Fibroblast of the aortic adventitia (primary cell): Measurements from ENCODE around the gene DOCK3. TPM values are rescaled to one million over a fixed set of nuclear protein-coding genes. Genes with fewer than 3 reads are reported as not detected.

Experiments used
- DNase-seq: peaks from one replicate; pipeline ENCODE4 v3.0.0-alpha.2; 2010; ENCODE audit warnings: low read depth
- H3K4me3 ChIP-seq: 2 replicates; pipeline ENCODE4 v1.5.1; 2011; ENCODE audit warnings: low read depth, mild to moderate bottlenecking, control low read depth, low read length, moderate library complexity
- CTCF ChIP-seq: IDR thresholded peaks from 2 replicates; pipeline ENCODE4 v1.5.1; 2011; ENCODE audit warnings: mild to moderate bottlenecking, low read length, control low read depth, inconsistent platforms; ENCODE audit not compliant: insufficient read depth
- total RNA-seq: library from RNA; depleted of rRNA; stranded (reverse); fragments of >200 nt; gene quantifications from 2 replicates; pipeline ENCODE4 v1.2.3, GENCODE V29; 2012; ENCODE audit warnings: low replicate concordance

The DOCK3 gene
- total RNA-seq, 1 donor: 0.36 TPM

- TF ChIP-seq CTCF: no peak
- no peak for DNase-seq
- no peak overlapping the region for H3K4me3 ChIP-seq
Observed at GRCh38 chr3:51394541-51394940, 719.8 kb downstream of the DOCK3 start.

- DNase-seq: no peak
- H3K4me3 ChIP-seq: no peak overlapping the region
- TF ChIP-seq CTCF: no peak
Observed at GRCh38 chr3:51395493-51396213, 720.9 kb downstream of the DOCK3 start.

- H3K4me3 ChIP-seq: no peak overlapping the region
- TF ChIP-seq CTCF: no peak
- no peak for DNase-seq
Observed at GRCh38 chr3:51396401-51396800, 721.7 kb downstream of the DOCK3 start.

- DNase-seq: no peak
- no peak overlapping the region for H3K4me3 ChIP-seq
- TF ChIP-seq CTCF: no peak
Observed at GRCh38 chr3:51397392-51397791, 722.7 kb downstream of the DOCK3 start.

GRCh38 chr3:51398595-51399310 lies 724.0 kb downstream of the DOCK3 start:
- no peak for DNase-seq
- H3K4me3 ChIP-seq: no peak overlapping the region
- TF ChIP-seq CTCF: no peak

GRCh38 chr3:51400166-51400565 lies 725.4 kb downstream of the DOCK3 start:
- no peak for DNase-seq
- no peak overlapping the region for H3K4me3 ChIP-seq
- TF ChIP-seq CTCF: no peak

- no peak for DNase-seq
- no peak for TF ChIP-seq CTCF
- no peak overlapping the region for H3K4me3 ChIP-seq
Observed at GRCh38 chr3:51401735-51402134, 727.0 kb downstream of the DOCK3 start.
